Loucy (cell line): Measurements from ENCODE around the gene SGPP2.

ENCODE experiments used
- H2AFZ ChIP-seq: fragments of 200-600 bp; sonication (generic); 2 replicates; pipeline ENCODE4 v1.6.0; 2016; ENCODE audit warnings: antibody characterized with exemption, mild to moderate bottlenecking, low read length, moderate library complexity
- H3F3A ChIP-seq: fragments of 200-600 bp; 2 replicates; pipeline ENCODE4 v1.6.0; 2016; ENCODE audit warnings: antibody characterized with exemption, low read depth, mild to moderate bottlenecking
- H3K27me3 ChIP-seq: fragments of 200-600 bp; sonication (generic); 2 replicates; pipeline ENCODE4 v1.6.1; 2014; ENCODE audit warnings: low read length, mild to moderate bottlenecking; ENCODE audit not compliant: insufficient read depth, poor library complexity, severe bottlenecking
- H3K36me3 ChIP-seq: fragments of 200-600 bp; sonication (generic); 2 replicates; pipeline ENCODE4 v1.6.1; 2016; ENCODE audit warnings: low read length; ENCODE audit not compliant: insufficient read depth
- H3K4me1 ChIP-seq: fragments of 200-600 bp; sonication (generic); 2 replicates; pipeline ENCODE4 v1.5.1; 2014; ENCODE audit warnings: low read length, mild to moderate bottlenecking; ENCODE audit not compliant: insufficient read depth, poor library complexity, severe bottlenecking
- H3K4me2 ChIP-seq: fragments of 200-600 bp; sonication (generic); 2 replicates; pipeline ENCODE4 v1.6.0; 2014; ENCODE audit warnings: antibody characterized with exemption, low read length, low read depth, mild to moderate bottlenecking; ENCODE audit not compliant: poor library complexity, severe bottlenecking
- H3K4me3 ChIP-seq: fragments of 200-600 bp; sonication (generic); 2 replicates; pipeline ENCODE4 v1.5.1; 2014; ENCODE audit warnings: low read length, mild to moderate bottlenecking, mixed read lengths; ENCODE audit not compliant: poor library complexity, severe bottlenecking
- H3K79me2 ChIP-seq: fragments of 200-600 bp; sonication (generic); 2 replicates; pipeline ENCODE4 v1.6.1; 2014; ENCODE audit warnings: low read length; ENCODE audit not compliant: insufficient read depth
- H3K9ac ChIP-seq: fragments of 200-600 bp; sonication (generic); 2 replicates; pipeline ENCODE4 v1.6.0; 2014; ENCODE audit warnings: mild to moderate bottlenecking, low read depth, low read length, moderate library complexity; ENCODE audit not compliant: poor library complexity, severe bottlenecking
- H3K9me2 ChIP-seq: fragments of 200-600 bp; sonication (generic); replicated peaks from 2 replicates; pipeline ENCODE4 v1.6.1; 2016; ENCODE audit warnings: low read depth, low read length, mixed read lengths
- H3K9me3 ChIP-seq: fragments of 200-600 bp; sonication (generic); 2 replicates; pipeline ENCODE4 v1.6.1; 2014; ENCODE audit warnings: mild to moderate bottlenecking, antibody characterized with exemption, low read length, low read depth; ENCODE audit not compliant: insufficient read depth
- H4K20me1 ChIP-seq: fragments of 200-600 bp; sonication (generic); 2 replicates; pipeline ENCODE4 v1.6.0; 2014; ENCODE audit warnings: antibody characterized with exemption, low read length, mild to moderate bottlenecking; ENCODE audit not compliant: insufficient read depth, poor library complexity, severe bottlenecking
- EZH2phosphoT487 ChIP-seq: fragments of 200-600 bp; IDR thresholded peaks from 2 replicates; pipeline ENCODE4 v1.6.1; 2018; ENCODE audit warnings: antibody characterized with exemption, mild to moderate bottlenecking, moderate library complexity, borderline replicate concordance
- TF ChIP-seq, protein P1 (sequence below): fragments of 200-600 bp; sonication (generic); conservative IDR thresholded peaks from 2 replicates; pipeline ENCODE4 v1.5.1; 2014; ENCODE audit warnings: mild to moderate bottlenecking, antibody characterized with exemption, low read length

SGPP2 gene

DNA sequence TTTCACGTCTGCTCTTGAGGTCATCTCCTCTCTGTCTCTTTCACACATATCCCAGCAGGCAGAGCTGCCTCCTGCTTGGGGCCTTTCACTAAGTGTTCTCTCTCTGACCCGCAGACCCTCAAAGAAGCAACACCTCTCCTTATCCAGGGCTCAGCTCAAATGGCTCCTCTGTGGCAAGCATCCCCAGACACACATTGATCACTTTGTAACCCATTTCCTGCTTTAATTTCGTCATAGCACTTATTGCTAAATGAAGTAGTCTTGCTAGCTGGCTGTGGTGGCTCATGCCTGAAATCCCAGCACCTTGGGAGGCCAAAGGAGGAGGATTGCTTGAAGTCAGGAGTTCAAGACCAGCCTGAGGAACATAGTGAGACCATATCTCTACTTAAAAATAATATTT lies 41.4 kb downstream of the SGPP2 start:
- Histone ChIP-seq H3K4me2 (no peak overlapping the region), H3K9me3 (no peaks in the 10 kb centered on the region), H3K27me3 (no peaks in the 10 kb centered on the region), H3K36me3 (no peaks in the 10 kb centered on the region), H3K4me3 (no peak overlapping the region), H2AFZ (no peak overlapping the region), H3K9ac (no peak overlapping the region), H4K20me1 (no peaks in the 10 kb centered on the region), H3K4me1 (no peaks in the 10 kb centered on the region), H3K79me2 (no peaks in the 10 kb centered on the region), H3F3A (no peaks in the 10 kb centered on the region), H3K9me2 (no peaks in the 10 kb centered on the region)
- no peak for TF ChIP-seq EZH2phosphoT487

DNA sequence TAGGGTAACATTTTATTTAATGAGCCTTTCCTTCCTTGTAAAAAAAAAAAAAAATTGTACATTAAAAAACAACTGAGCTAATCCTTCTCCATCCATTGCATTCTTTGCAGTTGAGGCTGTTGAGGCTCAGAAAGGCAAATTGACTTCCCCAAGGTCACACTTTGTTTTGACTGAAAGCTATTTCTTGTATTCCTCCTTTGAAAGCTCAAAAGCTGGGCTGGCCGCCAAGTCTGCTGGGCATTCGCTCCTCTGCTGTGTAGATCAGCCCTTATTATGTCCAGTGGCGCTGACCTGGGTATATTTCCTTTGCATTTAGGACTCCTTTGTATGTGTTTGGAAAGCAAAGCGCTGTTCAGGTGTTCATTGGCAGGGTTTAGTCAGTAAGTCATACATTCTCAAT lies 44.0 kb downstream of the SGPP2 start:
- Histone ChIP-seq H3K4me1 (no peaks in the 10 kb centered on the region), H3K36me3 (no peaks in the 10 kb centered on the region), H4K20me1 (no peaks in the 10 kb centered on the region), H3K9me3 (no peaks in the 10 kb centered on the region), H3K9me2 (no peaks in the 10 kb centered on the region), H3K27me3 (no peaks in the 10 kb centered on the region), H3K4me2 (no peak overlapping the region), H2AFZ (no peak overlapping the region), H3K9ac (no peak overlapping the region), H3F3A (no peaks in the 10 kb centered on the region), H3K79me2 (no peaks in the 10 kb centered on the region), H3K4me3 (no peak overlapping the region)
- no peak for TF ChIP-seq EZH2phosphoT487
- TF ChIP-seq, protein P1, sequence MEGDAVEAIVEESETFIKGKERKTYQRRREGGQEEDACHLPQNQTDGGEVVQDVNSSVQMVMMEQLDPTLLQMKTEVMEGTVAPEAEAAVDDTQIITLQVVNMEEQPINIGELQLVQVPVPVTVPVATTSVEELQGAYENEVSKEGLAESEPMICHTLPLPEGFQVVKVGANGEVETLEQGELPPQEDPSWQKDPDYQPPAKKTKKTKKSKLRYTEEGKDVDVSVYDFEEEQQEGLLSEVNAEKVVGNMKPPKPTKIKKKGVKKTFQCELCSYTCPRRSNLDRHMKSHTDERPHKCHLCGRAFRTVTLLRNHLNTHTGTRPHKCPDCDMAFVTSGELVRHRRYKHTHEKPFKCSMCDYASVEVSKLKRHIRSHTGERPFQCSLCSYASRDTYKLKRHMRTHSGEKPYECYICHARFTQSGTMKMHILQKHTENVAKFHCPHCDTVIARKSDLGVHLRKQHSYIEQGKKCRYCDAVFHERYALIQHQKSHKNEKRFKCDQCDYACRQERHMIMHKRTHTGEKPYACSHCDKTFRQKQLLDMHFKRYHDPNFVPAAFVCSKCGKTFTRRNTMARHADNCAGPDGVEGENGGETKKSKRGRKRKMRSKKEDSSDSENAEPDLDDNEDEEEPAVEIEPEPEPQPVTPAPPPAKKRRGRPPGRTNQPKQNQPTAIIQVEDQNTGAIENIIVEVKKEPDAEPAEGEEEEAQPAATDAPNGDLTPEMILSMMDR = no peak

DNA sequence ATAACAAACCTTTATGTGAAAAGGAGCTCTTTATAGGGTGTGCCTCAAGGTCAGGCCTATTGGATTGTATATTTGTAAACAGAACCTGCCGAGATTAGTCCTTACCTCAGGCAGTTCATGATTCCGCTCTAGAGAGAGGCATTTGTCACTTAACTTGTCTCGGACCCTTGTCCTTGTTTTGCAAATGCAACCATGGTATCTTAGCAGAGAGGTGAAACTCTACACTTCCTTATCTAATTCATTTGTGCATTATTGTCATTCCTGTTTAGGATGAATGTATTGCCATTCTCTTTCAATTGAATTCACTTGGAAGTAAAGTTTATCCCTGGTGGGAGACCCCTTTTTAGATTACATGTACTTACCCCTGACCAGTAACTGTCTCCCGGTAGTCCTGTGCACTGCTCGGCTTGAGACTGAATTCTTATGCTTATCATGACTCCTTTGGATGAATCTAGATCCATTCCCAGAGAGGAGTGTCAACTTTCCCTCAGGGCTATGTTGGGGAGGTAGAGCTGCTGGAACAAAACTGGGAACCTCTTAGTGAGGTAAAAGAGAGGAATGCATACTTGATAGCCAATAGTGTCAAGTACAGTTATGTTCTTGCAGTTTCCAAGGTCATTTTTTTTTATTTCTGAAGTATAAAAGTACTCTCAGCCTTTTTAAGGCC lies 46.6 kb downstream of the SGPP2 start:
- Histone ChIP-seq H3K9me3 (no peaks in the 10 kb centered on the region), H3K27me3 (no peaks in the 10 kb centered on the region), H3K9me2 (no peaks in the 10 kb centered on the region), H3K36me3 (no peaks in the 10 kb centered on the region), H3K9ac (no peak overlapping the region), H3F3A (no peaks in the 10 kb centered on the region), H3K4me1 (no peaks in the 10 kb centered on the region), H2AFZ (no peak overlapping the region), H4K20me1 (no peaks in the 10 kb centered on the region), H3K4me3 (no peak overlapping the region), H3K4me2 (no peak overlapping the region), H3K79me2 (no peaks in the 10 kb centered on the region)
- TF ChIP-seq, protein P1 = no peak
- no peak for TF ChIP-seq EZH2phosphoT487
